ENCODE results near the gene LGSN. TPM values are rescaled to one million over a fixed set of nuclear protein-coding genes. Genes with fewer than 3 reads are reported as not detected.
"Not testable (repeated sequence)": the region's sequence is repeated elsewhere in the genome, so short reads cannot be mapped to it uniquely, and the experiment has no call there.

LGSN gene
- total and polyA plus RNA-seq, 4 donors = 0.03 to 0.33 (median 0.22) TPM

DNA sequence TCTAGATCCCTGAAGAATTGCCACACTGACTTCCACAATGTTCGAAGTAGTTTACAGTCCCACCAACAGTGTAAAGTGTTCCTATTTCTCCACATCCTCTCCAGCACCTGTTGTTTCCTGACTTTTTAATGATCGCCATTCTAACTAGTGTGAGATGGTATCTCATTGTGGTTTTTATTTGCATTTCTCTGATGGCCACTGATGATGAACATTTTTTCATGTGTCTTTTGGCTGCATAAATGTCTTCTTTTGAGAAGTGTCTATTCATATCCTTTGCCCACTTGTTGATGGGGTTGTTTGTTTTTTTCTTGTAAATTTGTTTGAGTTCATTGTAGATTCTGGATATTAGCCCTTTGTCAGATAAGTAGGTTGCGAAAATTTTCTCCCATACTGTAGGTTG is 37.6 kb upstream of the LGSN start:
- WGBS = 88% methylated on average over 3 of the region's 3 CpGs
- H3K27ac ChIP-seq (ENCODE audit: low read depth in 1 of 2, low read length in 2 of 2); H3K9me3 ChIP-seq (ENCODE audit: control insufficient read depth in 4 of 4, low read length in 3 of 4); H3K36me3 ChIP-seq (ENCODE audit: control insufficient read depth in 4 of 4, insufficient read depth in 3 of 4, low read depth in 1 of 4, low read length in 3 of 4); DNase-seq (ENCODE audit: low spot score); H3K27me3 ChIP-seq (ENCODE audit: control insufficient read depth in 4 of 4, insufficient read depth in 4 of 4, low read length in 3 of 4); H3K4me3 ChIP-seq (ENCODE audit: low read depth in 1 of 3, low read length in 3 of 3); H3K9ac ChIP-seq (ENCODE audit: low read depth in 1 of 2, low read length in 2 of 2): not testable (repeated sequence)
- peaks cover 3 to 15% (median 9%) of the 10 kb centered on the region in 4 donors for H3K4me1 ChIP-seq (ENCODE audit: control insufficient read depth in 4 of 4, insufficient read depth in 4 of 4, low read length in 3 of 4)

DNA sequence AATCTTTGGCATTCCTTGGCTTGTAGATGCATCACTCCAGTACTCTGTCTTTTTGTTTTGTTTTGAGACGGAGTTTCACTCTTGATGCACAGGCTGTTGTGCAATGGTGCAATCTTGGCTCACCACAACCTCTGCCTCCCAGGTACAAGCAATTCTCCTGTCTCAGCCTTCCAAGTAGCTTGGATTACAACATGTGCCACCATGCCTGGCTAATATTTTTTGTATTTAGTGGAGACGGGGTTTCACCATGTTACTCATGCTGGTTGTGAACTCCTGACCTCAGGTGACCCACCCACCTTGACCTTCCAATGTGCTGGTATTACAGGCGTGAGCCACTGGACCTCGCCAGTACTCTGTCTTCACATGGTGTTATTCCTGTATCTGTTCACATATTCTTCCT is 35.8 kb upstream of the LGSN start:
- no peaks in the 10 kb centered on the region for H3K27me3 ChIP-seq (ENCODE audit: control insufficient read depth in 4 of 4, insufficient read depth in 4 of 4, low read length in 3 of 4)
- no peaks in the 10 kb centered on the region for H3K9me3 ChIP-seq (ENCODE audit: control insufficient read depth in 4 of 4, low read length in 3 of 4)
- 60% methylated on average over 4 of the region's 4 CpGs for WGBS
- no peak for DNase-seq (ENCODE audit: low spot score)
- H3K4me3 ChIP-seq (ENCODE audit: low read depth in 1 of 3, low read length in 3 of 3) = no peak overlapping the region
- TF ChIP-seq RXRA (IDR thresholded peaks at IDR 0.05) (peak; percentile 53 to 80), HNF4A (conservative IDR thresholded peaks at IDR 0.05) (peak; percentile 45 to 60), GABPA (IDR thresholded peaks at IDR 0.05 in 1 of 2, conservative IDR thresholded peaks at IDR 0.05 in 1 of 2) (no peak), HNF4G (IDR thresholded peaks at IDR 0.05) (no peak), RAD21 (IDR thresholded peaks at IDR 0.05) (peak in 1 of 2 donors; percentile 63), NR2F2 (IDR thresholded peaks at IDR 0.05) (peak; percentile 50), JUND (IDR thresholded peaks at IDR 0.05) (no peak), TAF1 (conservative IDR thresholded peaks at IDR 0.05) (no peak), FOXA1 (IDR thresholded peaks at IDR 0.05) (no peak), FOXA2 (IDR thresholded peaks at IDR 0.05) (no peak), YY1 (IDR thresholded peaks at IDR 0.05) (no peak), SP1 (IDR thresholded peaks at IDR 0.05) (peak; percentile 39), EGR1 (IDR thresholded peaks at IDR 0.05; ENCODE audit: low read depth in 2 of 2) (no peak)
- TF ChIP-seq, protein P1, sequence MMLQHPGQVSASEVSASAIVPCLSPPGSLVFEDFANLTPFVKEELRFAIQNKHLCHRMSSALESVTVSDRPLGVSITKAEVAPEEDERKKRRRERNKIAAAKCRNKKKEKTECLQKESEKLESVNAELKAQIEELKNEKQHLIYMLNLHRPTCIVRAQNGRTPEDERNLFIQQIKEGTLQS (IDR thresholded peaks at IDR 0.05) = peak; percentile 21
- TF ChIP-seq, protein P2, sequence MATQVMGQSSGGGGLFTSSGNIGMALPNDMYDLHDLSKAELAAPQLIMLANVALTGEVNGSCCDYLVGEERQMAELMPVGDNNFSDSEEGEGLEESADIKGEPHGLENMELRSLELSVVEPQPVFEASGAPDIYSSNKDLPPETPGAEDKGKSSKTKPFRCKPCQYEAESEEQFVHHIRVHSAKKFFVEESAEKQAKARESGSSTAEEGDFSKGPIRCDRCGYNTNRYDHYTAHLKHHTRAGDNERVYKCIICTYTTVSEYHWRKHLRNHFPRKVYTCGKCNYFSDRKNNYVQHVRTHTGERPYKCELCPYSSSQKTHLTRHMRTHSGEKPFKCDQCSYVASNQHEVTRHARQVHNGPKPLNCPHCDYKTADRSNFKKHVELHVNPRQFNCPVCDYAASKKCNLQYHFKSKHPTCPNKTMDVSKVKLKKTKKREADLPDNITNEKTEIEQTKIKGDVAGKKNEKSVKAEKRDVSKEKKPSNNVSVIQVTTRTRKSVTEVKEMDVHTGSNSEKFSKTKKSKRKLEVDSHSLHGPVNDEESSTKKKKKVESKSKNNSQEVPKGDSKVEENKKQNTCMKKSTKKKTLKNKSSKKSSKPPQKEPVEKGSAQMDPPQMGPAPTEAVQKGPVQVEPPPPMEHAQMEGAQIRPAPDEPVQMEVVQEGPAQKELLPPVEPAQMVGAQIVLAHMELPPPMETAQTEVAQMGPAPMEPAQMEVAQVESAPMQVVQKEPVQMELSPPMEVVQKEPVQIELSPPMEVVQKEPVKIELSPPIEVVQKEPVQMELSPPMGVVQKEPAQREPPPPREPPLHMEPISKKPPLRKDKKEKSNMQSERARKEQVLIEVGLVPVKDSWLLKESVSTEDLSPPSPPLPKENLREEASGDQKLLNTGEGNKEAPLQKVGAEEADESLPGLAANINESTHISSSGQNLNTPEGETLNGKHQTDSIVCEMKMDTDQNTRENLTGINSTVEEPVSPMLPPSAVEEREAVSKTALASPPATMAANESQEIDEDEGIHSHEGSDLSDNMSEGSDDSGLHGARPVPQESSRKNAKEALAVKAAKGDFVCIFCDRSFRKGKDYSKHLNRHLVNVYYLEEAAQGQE (IDR thresholded peaks at IDR 0.05) = no peak
- TF ChIP-seq, protein P3, sequence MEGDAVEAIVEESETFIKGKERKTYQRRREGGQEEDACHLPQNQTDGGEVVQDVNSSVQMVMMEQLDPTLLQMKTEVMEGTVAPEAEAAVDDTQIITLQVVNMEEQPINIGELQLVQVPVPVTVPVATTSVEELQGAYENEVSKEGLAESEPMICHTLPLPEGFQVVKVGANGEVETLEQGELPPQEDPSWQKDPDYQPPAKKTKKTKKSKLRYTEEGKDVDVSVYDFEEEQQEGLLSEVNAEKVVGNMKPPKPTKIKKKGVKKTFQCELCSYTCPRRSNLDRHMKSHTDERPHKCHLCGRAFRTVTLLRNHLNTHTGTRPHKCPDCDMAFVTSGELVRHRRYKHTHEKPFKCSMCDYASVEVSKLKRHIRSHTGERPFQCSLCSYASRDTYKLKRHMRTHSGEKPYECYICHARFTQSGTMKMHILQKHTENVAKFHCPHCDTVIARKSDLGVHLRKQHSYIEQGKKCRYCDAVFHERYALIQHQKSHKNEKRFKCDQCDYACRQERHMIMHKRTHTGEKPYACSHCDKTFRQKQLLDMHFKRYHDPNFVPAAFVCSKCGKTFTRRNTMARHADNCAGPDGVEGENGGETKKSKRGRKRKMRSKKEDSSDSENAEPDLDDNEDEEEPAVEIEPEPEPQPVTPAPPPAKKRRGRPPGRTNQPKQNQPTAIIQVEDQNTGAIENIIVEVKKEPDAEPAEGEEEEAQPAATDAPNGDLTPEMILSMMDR (IDR thresholded peaks at IDR 0.05; ENCODE audit: low read depth, low read length, missing input control) = no peak
- TF ChIP-seq, protein P4, sequence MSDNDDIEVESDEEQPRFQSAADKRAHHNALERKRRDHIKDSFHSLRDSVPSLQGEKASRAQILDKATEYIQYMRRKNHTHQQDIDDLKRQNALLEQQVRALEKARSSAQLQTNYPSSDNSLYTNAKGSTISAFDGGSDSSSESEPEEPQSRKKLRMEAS (IDR thresholded peaks at IDR 0.05) = no peak
- TF ChIP-seq, protein P5, sequence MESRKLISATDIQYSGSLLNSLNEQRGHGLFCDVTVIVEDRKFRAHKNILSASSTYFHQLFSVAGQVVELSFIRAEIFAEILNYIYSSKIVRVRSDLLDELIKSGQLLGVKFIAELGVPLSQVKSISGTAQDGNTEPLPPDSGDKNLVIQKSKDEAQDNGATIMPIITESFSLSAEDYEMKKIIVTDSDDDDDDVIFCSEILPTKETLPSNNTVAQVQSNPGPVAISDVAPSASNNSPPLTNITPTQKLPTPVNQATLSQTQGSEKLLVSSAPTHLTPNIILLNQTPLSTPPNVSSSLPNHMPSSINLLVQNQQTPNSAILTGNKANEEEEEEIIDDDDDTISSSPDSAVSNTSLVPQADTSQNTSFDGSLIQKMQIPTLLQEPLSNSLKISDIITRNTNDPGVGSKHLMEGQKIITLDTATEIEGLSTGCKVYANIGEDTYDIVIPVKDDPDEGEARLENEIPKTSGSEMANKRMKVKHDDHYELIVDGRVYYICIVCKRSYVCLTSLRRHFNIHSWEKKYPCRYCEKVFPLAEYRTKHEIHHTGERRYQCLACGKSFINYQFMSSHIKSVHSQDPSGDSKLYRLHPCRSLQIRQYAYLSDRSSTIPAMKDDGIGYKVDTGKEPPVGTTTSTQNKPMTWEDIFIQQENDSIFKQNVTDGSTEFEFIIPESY (IDR thresholded peaks at IDR 0.05) = no peak
- peak overlapping the region; percentile 8 to 35 for H3K27ac ChIP-seq (ENCODE audit: low read depth in 1 of 2, low read length in 2 of 2)
- no peak overlapping the region for H3K9ac ChIP-seq (ENCODE audit: low read depth in 1 of 2, low read length in 2 of 2)
- H3K4me1 ChIP-seq (ENCODE audit: control insufficient read depth in 4 of 4, insufficient read depth in 4 of 4, low read length in 3 of 4) = peaks cover 6 to 19% (median 12%) of the 10 kb centered on the region in 4 donors
- H3K36me3 ChIP-seq (ENCODE audit: control insufficient read depth in 4 of 4, insufficient read depth in 3 of 4, low read depth in 1 of 4, low read length in 3 of 4) = no peaks in the 10 kb centered on the region
